DOHH2 (cell line): ENCODE results near the gene PI16.
A peak's percentile ranks its signal among the peaks of the same experiment; 100 is the strongest.

Experiments used
- H3F3A ChIP-seq: fragments of 200-600 bp; sonication (generic), shearing (Covaris generic); 2 replicates; pipeline ENCODE4 v1.6.0; 2016; ENCODE audit warnings: antibody characterized with exemption, mild to moderate bottlenecking; ENCODE audit not compliant: control insufficient read depth, insufficient read depth
- H3K27ac ChIP-seq: fragments of 200-600 bp; sonication (generic); 2 replicates; pipeline ENCODE4 v1.5.1; 2014; ENCODE audit warnings: low read depth, mild to moderate bottlenecking, low read length, moderate library complexity
- H3K27me3 ChIP-seq: fragments of 200-600 bp; sonication (generic); 2 replicates; pipeline ENCODE4 v1.6.1; 2014; ENCODE audit warnings: mild to moderate bottlenecking, low read length, mixed read lengths; ENCODE audit not compliant: control insufficient read depth
- H3K36me3 ChIP-seq: fragments of 200-600 bp; sonication (generic); 2 replicates; pipeline ENCODE4 v1.6.1; 2014; ENCODE audit warnings: mild to moderate bottlenecking, low read length, moderate library complexity, mixed read lengths; ENCODE audit not compliant: control insufficient read depth
- H3K4me1 ChIP-seq: fragments of 200-600 bp; sonication (generic); 2 replicates; pipeline ENCODE4 v1.6.1; 2014; ENCODE audit warnings: mild to moderate bottlenecking, low read length, mixed read lengths; ENCODE audit not compliant: control insufficient read depth
- H3K4me2 ChIP-seq: fragments of 200-600 bp; sonication (generic); 2 replicates; pipeline ENCODE4 v1.6.0; 2014; ENCODE audit warnings: mild to moderate bottlenecking, low read length, moderate library complexity
- H3K4me3 ChIP-seq: fragments of 200-600 bp; sonication (generic); 2 replicates; pipeline ENCODE4 v1.5.1; 2014; ENCODE audit warnings: mild to moderate bottlenecking, low read length, mixed read lengths
- H3K79me2 ChIP-seq: fragments of 200-600 bp; sonication (generic); 2 replicates; pipeline ENCODE4 v1.6.1; 2014; ENCODE audit warnings: mild to moderate bottlenecking, low read length, mixed read lengths; ENCODE audit not compliant: control insufficient read depth
- H3K9me2 ChIP-seq: fragments of 200-600 bp; sonication (generic); replicated peaks from 2 replicates; pipeline ENCODE4 v1.6.1; 2014; ENCODE audit warnings: mild to moderate bottlenecking, low read length, mixed read lengths; ENCODE audit not compliant: control insufficient read depth
- H3K9me3 ChIP-seq: fragments of 200-600 bp; sonication (generic); 2 replicates; pipeline ENCODE4 v1.6.1; 2014; ENCODE audit warnings: antibody characterized with exemption, low read length, mixed read lengths; ENCODE audit not compliant: control insufficient read depth, insufficient read depth
- H4K20me1 ChIP-seq: fragments of 200-600 bp; sonication (generic); 2 replicates; pipeline ENCODE4 v1.6.0; 2014; ENCODE audit warnings: low read depth, mild to moderate bottlenecking, antibody characterized with exemption, low read length, moderate library complexity; ENCODE audit not compliant: control insufficient read depth, insufficient read depth
- CTCF ChIP-seq: fragments of 200-600 bp; sonication (generic); IDR thresholded peaks from one replicate; pipeline ENCODE4 v1.5.1; 2014; ENCODE audit warnings: antibody characterized with exemption, mild to moderate bottlenecking, low read depth, low read length; ENCODE audit not compliant: poor library complexity, severe bottlenecking
- EZH2phosphoT487 ChIP-seq: fragments of 200-600 bp; sonication (generic); IDR thresholded peaks from 2 replicates; pipeline ENCODE4 v1.6.1; 2017; ENCODE audit warnings: borderline replicate concordance, mild to moderate bottlenecking, antibody characterized with exemption, low read length, moderate library complexity, mixed read lengths

Gene PI16

GRCh38 chr6:36999751-37000125 is 45.2 kb downstream of the PI16 start:
- Histone ChIP-seq H3K4me2 (no peak overlapping the region), H3K27me3 (0 out of 2 replicates have a peak, but pooled peaks cover 4% of the 10 kb centered on the region), H3K36me3 (no peaks in the 10 kb centered on the region), H3K79me2 (no peaks in the 10 kb centered on the region), H3K9me2 (no peaks in the 10 kb centered on the region), H3K27ac (no peak overlapping the region), H3K9me3 (no peaks in the 10 kb centered on the region), H3K4me3 (no peak overlapping the region), H4K20me1 (no peaks in the 10 kb centered on the region), H3F3A (peaks cover 7% of the 10 kb centered on the region), H3K4me1 (peaks cover 35% of the 10 kb centered on the region)
- TF ChIP-seq EZH2phosphoT487: no peak
- TF ChIP-seq CTCF: no peak

GRCh38 chr6:37004044-37004980 is 49.8 kb downstream of the PI16 start:
- TF ChIP-seq EZH2phosphoT487 (no peak), CTCF (no peak)

GRCh38 chr6:37005061-37005810 is 50.7 kb downstream of the PI16 start, which contains the start of gene FGD2:
FGD2 (plus strand) TSS chr6:37005655; CDS start chr6:37005818, 163 bp downstream.
- peak within 1 kb of the TSS; percentile 76 for H3K4me3 ChIP-seq
- H3K27me3 ChIP-seq: no peaks in the 10 kb centered on the region
- H3K36me3 ChIP-seq: no peaks in the 10 kb centered on the region
- no peaks in the 10 kb centered on the region for H4K20me1 ChIP-seq
- no peak for TF ChIP-seq CTCF
- H3K4me2 ChIP-seq: peak within 1 kb of the TSS; percentile 76
- no peaks in the 10 kb centered on the region for H3K79me2 ChIP-seq
- H3K9me3 ChIP-seq: no peaks in the 10 kb centered on the region
- H3F3A ChIP-seq: peaks cover 7% of the 10 kb centered on the region
- H3K4me1 ChIP-seq: peaks cover 65% of the 10 kb centered on the region
- peak within 1 kb of the TSS; percentile 60 for H3K27ac ChIP-seq
- H3K9me2 ChIP-seq: no peaks in the 10 kb centered on the region

More at GRCh38 chr6:37004044-37004980, 49.8 kb downstream of the PI16 start:
- Histone ChIP-seq H3K4me1 (peaks cover 68% of the 10 kb centered on the region), H3K9me2 (no peaks in the 10 kb centered on the region), H3K27me3 (no peaks in the 10 kb centered on the region), H3K27ac (peak overlapping the region; percentile 60), H3F3A (peaks cover 7% of the 10 kb centered on the region), H4K20me1 (no peaks in the 10 kb centered on the region), H3K9me3 (no peaks in the 10 kb centered on the region), H3K4me2 (peak overlapping the region; percentile 76), H3K36me3 (no peaks in the 10 kb centered on the region), H3K4me3 (peak overlapping the region; percentile 76), H3K79me2 (no peaks in the 10 kb centered on the region)
